GM12892 (cell line): ENCODE results near the gene SNRPF.

Experiments
- POLR2A ChIP-seq: IDR thresholded peaks from 2 replicates; pipeline ENCODE4 v1.6.1; 2011; ENCODE audit warnings: low read depth, low read length, control low read depth
- POLR2AphosphoS5 ChIP-seq: IDR thresholded peaks from 2 replicates; pipeline ENCODE4 v1.6.1; 2011; ENCODE audit warnings: low read depth, low read length, control low read depth

DNA sequence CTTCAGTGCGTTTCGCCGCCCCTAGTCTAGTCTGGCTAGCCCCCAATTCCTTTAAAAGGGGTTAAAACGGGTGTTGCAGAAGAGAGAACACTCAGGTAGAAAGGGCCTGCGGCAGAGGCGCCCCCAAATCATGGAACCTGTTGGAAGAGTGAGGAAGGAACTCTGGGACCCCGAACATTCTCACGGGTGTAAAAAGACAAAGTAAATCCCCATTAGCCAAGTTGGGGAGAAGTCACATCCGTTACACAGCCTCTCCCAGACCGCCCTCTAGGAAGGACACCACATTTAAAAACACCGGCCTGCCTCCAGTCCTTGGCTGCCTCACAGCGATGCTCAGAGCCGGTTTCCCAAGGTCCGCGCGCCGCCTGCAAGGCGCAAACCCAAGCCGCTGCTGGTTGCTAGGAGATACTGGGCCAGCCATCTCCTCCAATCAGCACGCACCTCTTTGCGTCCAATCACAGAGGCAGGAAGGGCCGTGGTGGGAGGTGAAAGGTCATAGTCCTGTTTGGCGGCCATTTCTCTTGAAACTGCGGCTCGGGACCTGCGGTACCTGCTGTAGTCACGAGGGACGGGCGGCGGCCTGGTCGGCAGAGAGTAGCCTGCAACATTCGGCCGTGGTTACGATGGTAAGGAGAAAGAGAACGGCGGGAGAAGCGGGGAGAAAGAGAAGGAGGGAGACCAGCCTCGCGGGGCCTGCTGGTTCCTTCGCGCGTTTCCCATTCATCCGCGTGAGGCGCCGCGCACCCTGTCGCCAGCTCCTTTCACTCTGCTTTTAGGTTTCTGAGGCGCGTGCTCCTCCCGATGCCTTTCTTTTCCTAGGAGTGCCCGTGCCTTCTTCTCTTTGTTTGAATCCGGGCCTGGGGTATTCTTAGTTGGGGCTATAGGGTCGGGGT lies at the start of gene SNRPF:
- TF ChIP-seq POLR2AphosphoS5 (peak; percentile 67; the same call in 1 of the 2 replicates), POLR2A (peak; percentile 78; the same call in 1 of the 2 replicates)
